CD4-positive, alpha-beta T cell treated with Interleukin-17A for 1 hour (primary cell): ENCODE measurements around the gene RXFP3.

Experiments used
- DNase-seq: peaks from one replicate; pipeline ENCODE4 v3.0.0-alpha.2; 2020

Gene RXFP3

DNA sequence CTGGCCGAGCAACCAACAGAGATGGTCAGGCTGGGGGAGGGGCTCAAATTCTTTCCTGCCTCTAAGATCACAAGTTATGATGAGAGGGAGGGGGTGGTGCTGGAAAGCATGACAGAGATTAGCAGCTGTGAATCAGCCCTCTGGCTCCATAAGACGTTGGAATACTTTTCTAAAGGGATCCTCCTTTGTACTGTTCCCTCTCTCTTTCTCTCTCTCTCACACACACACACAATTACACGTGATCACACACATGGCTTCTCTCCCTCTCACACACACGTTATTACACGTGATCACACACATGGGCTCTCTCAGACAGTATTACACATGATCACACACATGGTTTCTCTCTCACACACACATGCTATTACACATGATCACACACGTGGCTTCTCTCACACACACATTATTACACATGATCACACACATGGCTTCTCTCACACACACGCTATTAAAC, 48.5 kb downstream of the RXFP3 start, which contains the start of gene SLC45A2:
TSS of gene SLC45A2 (minus strand) at position 23 of the 454 bp plus-strand sequence. CDS start 110 bp downstream, outside the sequence.
- DNase-seq: no peak

DNA sequence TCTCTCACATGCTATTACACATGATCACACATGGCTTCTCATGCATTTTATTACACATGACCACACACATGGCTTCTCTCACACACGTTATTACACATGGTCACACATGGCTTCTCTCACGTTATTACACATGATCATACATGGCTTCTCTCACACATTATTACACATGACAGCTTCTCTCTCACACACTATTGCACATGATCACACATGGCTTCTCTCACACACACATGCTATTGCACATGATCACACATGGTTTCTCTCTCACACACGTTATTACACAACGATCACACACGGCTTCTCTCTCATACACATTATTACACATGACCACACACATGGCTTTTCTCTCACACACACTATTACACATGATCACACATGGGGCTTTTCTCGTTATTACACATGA, 49.3 kb downstream of the RXFP3 start:
- no peak for DNase-seq
